ENCODE data around the gene SPINDOC.

DNA sequence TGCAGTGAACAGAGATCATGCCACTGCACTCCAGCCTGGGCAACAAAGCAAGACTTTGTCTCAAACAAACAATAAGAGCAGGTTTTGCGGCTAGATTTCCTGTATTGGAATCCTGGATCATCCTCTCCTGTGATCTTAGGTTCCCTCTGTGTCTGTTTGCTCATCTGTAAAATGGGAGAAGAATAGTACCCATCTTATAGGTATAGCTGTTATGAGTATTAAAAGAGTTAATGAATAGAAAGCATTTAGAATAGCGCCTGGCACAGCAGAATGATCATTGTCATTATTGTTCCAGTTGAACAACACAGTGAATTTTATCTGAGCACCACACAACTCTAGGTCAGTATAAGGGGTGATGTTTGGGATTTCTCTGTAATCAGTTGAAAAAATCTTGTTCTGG is 36.4 kb downstream of the SPINDOC start:
- TF ChIP-seq, protein P1, sequence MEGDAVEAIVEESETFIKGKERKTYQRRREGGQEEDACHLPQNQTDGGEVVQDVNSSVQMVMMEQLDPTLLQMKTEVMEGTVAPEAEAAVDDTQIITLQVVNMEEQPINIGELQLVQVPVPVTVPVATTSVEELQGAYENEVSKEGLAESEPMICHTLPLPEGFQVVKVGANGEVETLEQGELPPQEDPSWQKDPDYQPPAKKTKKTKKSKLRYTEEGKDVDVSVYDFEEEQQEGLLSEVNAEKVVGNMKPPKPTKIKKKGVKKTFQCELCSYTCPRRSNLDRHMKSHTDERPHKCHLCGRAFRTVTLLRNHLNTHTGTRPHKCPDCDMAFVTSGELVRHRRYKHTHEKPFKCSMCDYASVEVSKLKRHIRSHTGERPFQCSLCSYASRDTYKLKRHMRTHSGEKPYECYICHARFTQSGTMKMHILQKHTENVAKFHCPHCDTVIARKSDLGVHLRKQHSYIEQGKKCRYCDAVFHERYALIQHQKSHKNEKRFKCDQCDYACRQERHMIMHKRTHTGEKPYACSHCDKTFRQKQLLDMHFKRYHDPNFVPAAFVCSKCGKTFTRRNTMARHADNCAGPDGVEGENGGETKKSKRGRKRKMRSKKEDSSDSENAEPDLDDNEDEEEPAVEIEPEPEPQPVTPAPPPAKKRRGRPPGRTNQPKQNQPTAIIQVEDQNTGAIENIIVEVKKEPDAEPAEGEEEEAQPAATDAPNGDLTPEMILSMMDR (IDR thresholded peaks at IDR 0.05) = no peak
- TF ChIP-seq POLR2A (IDR thresholded peaks at IDR 0.05) = no peak

Measured in prostate gland (tissue), 2 donors.